HG03439 (cell line): Measurements from ENCODE around the gene SLC2A6.

ENCODE experiments used
- ATAC-seq: cut with Tn5 transposase; IDR thresholded peaks from one replicate; pipeline ENCODE4 v1.9.1; 2021; ENCODE audit warnings: mild to moderate bottlenecking, moderate library complexity; ENCODE audit not compliant: unreplicated experiment

Gene SLC2A6

GRCh38 chr9:133440874-133441273 lies 38.0 kb downstream of the SLC2A6 start:
- no peak for ATAC-seq

- no peak for ATAC-seq
These were observed 39.6 kb downstream of the SLC2A6 start for GRCh38 chr9:133439337-133439736.

- no peak for ATAC-seq
These were observed 41.0 kb downstream of the SLC2A6 start for GRCh38 chr9:133437753-133438531.

GRCh38 chr9:133436681-133437080 lies 42.2 kb downstream of the SLC2A6 start:
- no peak for ATAC-seq

- ATAC-seq = no peak
These were observed 45.5 kb downstream of the SLC2A6 start for GRCh38 chr9:133433351-133433843.

- ATAC-seq = no peak
These were observed 48.7 kb downstream of the SLC2A6 start for GRCh38 chr9:133430244-133430643.

- no peak for ATAC-seq
These were observed 49.2 kb downstream of the SLC2A6 start for GRCh38 chr9:133429641-133430161.

- no peak for ATAC-seq
These were observed 49.7 kb downstream of the SLC2A6 start for GRCh38 chr9:133429214-133429613.

- ATAC-seq = no peak
These were observed 50.2 kb downstream of the SLC2A6 start for GRCh38 chr9:133428617-133429101.

- ATAC-seq = no peak
These were observed 51.1 kb downstream of the SLC2A6 start for GRCh38 chr9:133427658-133428348.

- ATAC-seq = no peak
These were observed 52.9 kb downstream of the SLC2A6 start for GRCh38 chr9:133426011-133426410.

- ATAC-seq = no peak
These were observed 53.8 kb downstream of the SLC2A6 start for GRCh38 chr9:133425049-133425632.

GRCh38 chr9:133424187-133424586 lies 54.7 kb downstream of the SLC2A6 start:
- ATAC-seq = no peak

GRCh38 chr9:133423216-133423615 lies 55.7 kb downstream of the SLC2A6 start:
- ATAC-seq = no peak

GRCh38 chr9:133421615-133422542 lies 57.0 kb downstream of the SLC2A6 start, which contains the start of gene ADAMTS13:
Gene ADAMTS13 (plus strand): TSS chr9:133422367. CDS start chr9:133422444, 77 bp downstream.
- no peak for ATAC-seq
